ENCODE results near the gene LRATD1. TPM values are rescaled to one million over a fixed set of nuclear protein-coding genes. Genes with fewer than 3 reads are reported as not detected.

Gene LRATD1
- total RNA-seq, 6 donors from 2014 or later, result 3.1 to 13.5 (median 7.3) TPM

DNA sequence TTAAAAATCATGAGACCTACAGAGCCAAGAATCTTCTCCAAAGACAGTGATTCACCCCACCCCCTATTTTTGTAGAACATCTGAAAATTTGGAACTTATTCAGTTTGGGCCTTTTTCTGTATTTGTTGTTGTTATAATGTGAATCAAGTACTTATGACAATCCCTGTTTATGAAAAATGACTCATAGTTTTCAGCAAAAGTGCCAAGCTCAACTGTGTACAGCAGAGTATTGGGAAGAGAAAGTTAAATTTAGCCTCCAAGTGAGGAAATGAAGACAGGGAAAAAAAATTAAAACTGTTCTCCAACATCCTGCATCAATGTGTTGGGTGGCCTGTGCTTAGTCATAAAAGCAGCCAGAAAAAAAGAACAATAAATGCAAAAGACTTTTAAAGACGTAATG, 46.2 kb downstream of the LRATD1 start:
- no peak for DNase-seq

DNA sequence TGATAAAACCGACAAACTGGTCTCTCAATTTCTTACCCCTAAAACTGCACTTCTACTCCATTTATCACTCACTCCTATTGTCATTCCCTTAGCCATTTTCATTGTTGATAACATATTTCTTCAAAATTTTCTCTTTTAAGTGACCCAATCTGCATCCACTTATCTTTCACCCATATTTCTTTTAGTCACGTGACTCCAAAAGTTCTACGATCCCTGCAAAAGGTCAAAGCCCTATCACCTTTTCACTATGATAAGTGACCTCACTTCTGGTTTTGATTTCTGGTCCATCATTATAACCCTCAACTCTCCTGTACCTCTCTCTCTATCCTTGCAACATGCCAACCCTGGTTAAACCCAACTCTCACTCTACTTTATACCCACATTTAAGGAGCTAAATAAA, 49.1 kb downstream of the LRATD1 start:
- Histone ChIP-seq H3K4me1 (no peaks in the 10 kb centered on the region), H3K27ac (no peak overlapping the region), H3K36me3 (no peaks in the 10 kb centered on the region), H3K9me3 (no peaks in the 10 kb centered on the region), H3K4me3 (no peak overlapping the region), H3K27me3 (no peaks in the 10 kb centered on the region)
- TF ChIP-seq POLR2A (IDR thresholded peaks at IDR 0.05), result no peak
- no peak for TF ChIP-seq POLR2AphosphoS5 (IDR thresholded peaks at IDR 0.05)
- TF ChIP-seq EP300 (IDR thresholded peaks at IDR 0.05), result no peak
- TF ChIP-seq, protein P1, sequence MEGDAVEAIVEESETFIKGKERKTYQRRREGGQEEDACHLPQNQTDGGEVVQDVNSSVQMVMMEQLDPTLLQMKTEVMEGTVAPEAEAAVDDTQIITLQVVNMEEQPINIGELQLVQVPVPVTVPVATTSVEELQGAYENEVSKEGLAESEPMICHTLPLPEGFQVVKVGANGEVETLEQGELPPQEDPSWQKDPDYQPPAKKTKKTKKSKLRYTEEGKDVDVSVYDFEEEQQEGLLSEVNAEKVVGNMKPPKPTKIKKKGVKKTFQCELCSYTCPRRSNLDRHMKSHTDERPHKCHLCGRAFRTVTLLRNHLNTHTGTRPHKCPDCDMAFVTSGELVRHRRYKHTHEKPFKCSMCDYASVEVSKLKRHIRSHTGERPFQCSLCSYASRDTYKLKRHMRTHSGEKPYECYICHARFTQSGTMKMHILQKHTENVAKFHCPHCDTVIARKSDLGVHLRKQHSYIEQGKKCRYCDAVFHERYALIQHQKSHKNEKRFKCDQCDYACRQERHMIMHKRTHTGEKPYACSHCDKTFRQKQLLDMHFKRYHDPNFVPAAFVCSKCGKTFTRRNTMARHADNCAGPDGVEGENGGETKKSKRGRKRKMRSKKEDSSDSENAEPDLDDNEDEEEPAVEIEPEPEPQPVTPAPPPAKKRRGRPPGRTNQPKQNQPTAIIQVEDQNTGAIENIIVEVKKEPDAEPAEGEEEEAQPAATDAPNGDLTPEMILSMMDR (IDR thresholded peaks at IDR 0.05), result no peak
- ATAC-seq (ENCODE audit: low FRiP score in 2 of 2), result no peak
- WGBS, 2 donors, result 87 to 89% methylated on average over 3 of the region's 3 CpGs
- no peak for DNase-seq

More for the DNA sequence above, 46.2 kb downstream of the LRATD1 start:
- Histone ChIP-seq H3K27ac (no peak overlapping the region), H3K27me3 (no peaks in the 10 kb centered on the region), H3K4me3 (no peak overlapping the region), H3K4me1 (no peaks in the 10 kb centered on the region), H3K36me3 (no peaks in the 10 kb centered on the region), H3K9me3 (no peaks in the 10 kb centered on the region)
- no peak for TF ChIP-seq EP300 (IDR thresholded peaks at IDR 0.05)
- no peak for TF ChIP-seq POLR2AphosphoS5 (IDR thresholded peaks at IDR 0.05)
- ATAC-seq (ENCODE audit: low FRiP score in 2 of 2), result no peak
- WGBS, 2 donors, result 58 to 75% methylated on average over 1 of the region's 1 CpG
